Small intestine (tissue), 16 donors: ENCODE measurements around the gene ING1. TPM values are rescaled to one million over a fixed set of nuclear protein-coding genes. Genes with fewer than 3 reads are reported as not detected.
"Not testable (repeated sequence)": the region's sequence is repeated elsewhere in the genome, so short reads cannot be mapped to it uniquely, and the experiment has no call there.

Experiments
- DNase-seq, 2 donors: peaks; one replicate each; pipeline versions ENCODE4 v3.0.0 to v3.0.0-alpha.2; 2013
- FAIRE-seq: peaks from 2 replicates; lab custom pipeline; 2012; peaks lifted over from hg19 to GRCh38; lab: Jason Lieb, UNC
- H3K27ac ChIP-seq, 3 donors: one replicate each; pipeline ENCODE4 v1.5.1; 2013; ENCODE audit warnings: low read length in 2 of 3, mild to moderate bottlenecking in 2 of 3, control low read depth in 1 of 3, inconsistent platforms in 1 of 3, low read depth in 1 of 3, moderate library complexity in 1 of 3
- H3K27me3 ChIP-seq, 3 donors: one replicate each; pipeline ENCODE4 v1.6.1; 2013; ENCODE audit warnings: low read length in 3 of 3, inconsistent platforms in 1 of 3; ENCODE audit not compliant: control insufficient read depth in 3 of 3, insufficient read depth in 3 of 3
- H3K36me3 ChIP-seq, 3 donors: one replicate each; pipeline ENCODE4 v1.6.1; 2013; ENCODE audit warnings: low read length in 3 of 3, inconsistent platforms in 1 of 3, low read depth in 1 of 3, mild to moderate bottlenecking in 1 of 3, moderate library complexity in 1 of 3; ENCODE audit not compliant: control insufficient read depth in 3 of 3, insufficient read depth in 2 of 3
- H3K4me1 ChIP-seq, 3 donors: one replicate each; pipeline ENCODE4 v1.6.1; 2013; ENCODE audit warnings: low read length in 2 of 3, inconsistent platforms in 1 of 3, low read depth in 1 of 3, mild to moderate bottlenecking in 1 of 3, moderate library complexity in 1 of 3; ENCODE audit not compliant: control insufficient read depth in 3 of 3, insufficient read depth in 2 of 3
- H3K4me3 ChIP-seq, 3 donors: one replicate each; pipeline ENCODE4 v1.5.1; 2013; ENCODE audit warnings: low read length in 3 of 3, control low read depth in 1 of 3, inconsistent platforms in 1 of 3, low read depth in 1 of 3, mild to moderate bottlenecking in 1 of 3, moderate library complexity in 1 of 3
- H3K9me3 ChIP-seq, 2 donors: one replicate each; pipeline ENCODE4 v1.6.1; 2013; ENCODE audit warnings: low read depth in 1 of 2, low read length in 1 of 2; ENCODE audit not compliant: control insufficient read depth in 2 of 2, insufficient read depth in 1 of 2
- WGBS, 3 donors: extraction: QIAGEN DNeasy Blood & Tissue Kit; methylation state at CpG; one replicate each; pipeline ENCODE4 v1.1.7; 2013; 5-methylcytosine and 5-hydroxymethylcytosine counted together
- long read RNA-seq, 10 donors: transcript quantifications; one replicate each; lab custom pipeline, GENCODE V29; 2026
- polyA plus RNA-seq, 4 donors: library from polyadenylated mRNA; stranded (reverse) in 3 of 4; unstranded in 1 of 4; fragments of 200-250 nt in 3 of 4; fragments of 120-200 nt in 1 of 4; gene quantifications; one replicate each; pipeline versions ENCODE4 v1.2.1 to v1.2.3, GENCODE V29; 2013
- donor health status: healthy with polysubstance abuse.
- donor health status: control.
- donor health status: control.
- donor health status: Bipolar disorder and iron deficiency.
- donor health status: healthy.

ING1 gene
- polyA plus RNA-seq, result 10 to 100 TPM; 10.8 to 18.6 (median 15.1) TPM
- long read RNA-seq, donor 1, result 0 reads
- long read RNA-seq, donor 2, full-length matches to known transcripts, result 3 of 3 reads
- long read RNA-seq, donor 2, partial matches to known transcripts, result 0 of 3 reads
- long read RNA-seq, donor 2, other reads (novel, unspliced or antisense), result 0 of 3 reads
- long read RNA-seq, donor 3, full-length matches to known transcripts, result 3 of 3 reads
- long read RNA-seq, donor 3, partial matches to known transcripts, result 0 of 3 reads
- long read RNA-seq, donor 3, other reads (novel, unspliced or antisense), result 0 of 3 reads
- long read RNA-seq, donor 4, result 0 reads
- long read RNA-seq, donor 5, full-length matches to known transcripts, result 2 of 2 reads
- long read RNA-seq, donor 5, partial matches to known transcripts, result 0 of 2 reads
- long read RNA-seq, donor 5, other reads (novel, unspliced or antisense), result 0 of 2 reads
- long read RNA-seq, donor 6, full-length matches to known transcripts, result 8 of 8 reads
- long read RNA-seq, donor 6, partial matches to known transcripts, result 0 of 8 reads
- long read RNA-seq, donor 6, other reads (novel, unspliced or antisense), result 0 of 8 reads
- long read RNA-seq, donor 7, result 0 reads
- long read RNA-seq, donor 8, result 0 reads
- long read RNA-seq, donor 9, partial matches to known transcripts, result 0 of 1 reads
- long read RNA-seq, donor 9, other reads (novel, unspliced or antisense), result 0 of 1 reads
- long read RNA-seq, donor 10, full-length matches to known transcripts, result 13 of 13 reads
- long read RNA-seq, donor 10, partial matches to known transcripts, result 0 of 13 reads
- long read RNA-seq, donor 10, other reads (novel, unspliced or antisense), result 0 of 13 reads

GRCh38 chr13:110713642-110713952, at the start of gene ING1:
TSS of gene ING1 (plus strand) at chr13:110713700. CDS start at chr13:110714150, 450 bp downstream.
- H3K4me3 ChIP-seq, result peak within 1 kb of the TSS; percentile 82 to 90 (median 85)
- peak within 1 kb of the TSS; percentile 98 to 100 (median 99) for H3K27ac ChIP-seq
- no peaks in the 10 kb centered on the region for H3K9me3 ChIP-seq
- no peaks in the 10 kb centered on the region for H3K27me3 ChIP-seq
- no peak for DNase-seq
- no peak for FAIRE-seq
- 0 to 1% (median 1%) methylated on average over 15 to 45 of the region's 45 CpGs for WGBS, 3 donors
- peaks cover 0 to 6% (median 6%) of the 10 kb centered on the region in 3 donors for H3K4me1 ChIP-seq
- H3K36me3 ChIP-seq, result no peaks in the 10 kb centered on the region

- Histone ChIP-seq H3K27ac (peak overlapping the region in 1 of 3 donors; percentile 30), H3K4me3 (no peak overlapping the region), H3K27me3 (no peaks in the 10 kb centered on the region), H3K4me1 (no peaks in the 10 kb centered on the region), H3K9me3 (peaks cover 0 to 22% of the 10 kb centered on the region in 2 donors), H3K36me3 (peaks cover 11 to 54% (median 33%) of the 10 kb centered on the region in 3 donors)
- 93 to 98% (median 95%) methylated on average over 7 of the region's 7 CpGs for WGBS, 3 donors
- FAIRE-seq, result no peak
- DNase-seq, result no peak
Observed at GRCh38 chr13:110664041-110664440, 49.5 kb upstream of the ING1 start.

GRCh38 chr13:110664673-110665072, 48.8 kb upstream of the ING1 start:
- DNase-seq, result no peak
- H3K36me3 ChIP-seq, result peaks cover 11 to 58% (median 35%) of the 10 kb centered on the region in 3 donors

GRCh38 chr13:110665491-110666254, 47.8 kb upstream of the ING1 start:
- no peak for DNase-seq
- Histone ChIP-seq H3K4me3 (no peak overlapping the region), H3K9me3 (peaks cover 0 to 24% of the 10 kb centered on the region in 2 donors), H3K36me3 (peaks cover 11 to 64% (median 35%) of the 10 kb centered on the region in 3 donors), H3K27me3 (no peaks in the 10 kb centered on the region), H3K4me1 (no peaks in the 10 kb centered on the region), H3K27ac (peak overlapping the region in 1 of 3 donors; percentile 33)
- FAIRE-seq, result no peak
- 86 to 89% (median 87%) methylated on average over 23 of the region's 23 CpGs for WGBS, 3 donors

More at GRCh38 chr13:110664673-110665072, 48.8 kb upstream of the ING1 start:
- Histone ChIP-seq H3K27ac (no peak overlapping the region), H3K9me3 (peaks cover 0 to 23% of the 10 kb centered on the region in 2 donors), H3K4me1 (no peaks in the 10 kb centered on the region), H3K4me3 (no peak overlapping the region), H3K27me3 (no peaks in the 10 kb centered on the region)
- no peak for FAIRE-seq
- WGBS, 3 donors, result 86 to 96% (median 92%) methylated on average over 11 of the region's 11 CpGs

- no peaks in the 10 kb centered on the region for H3K4me1 ChIP-seq
- 84 to 94% (median 93%) methylated on average over 8 of the region's 8 CpGs for WGBS, 3 donors
- peaks cover 11 to 64% (median 33%) of the 10 kb centered on the region in 3 donors for H3K36me3 ChIP-seq
- no peak overlapping the region for H3K4me3 ChIP-seq
- peaks cover 0 to 23% of the 10 kb centered on the region in 2 donors for H3K9me3 ChIP-seq
- no peak for DNase-seq
- no peaks in the 10 kb centered on the region for H3K27me3 ChIP-seq
- FAIRE-seq, result no peak
- H3K27ac ChIP-seq, result peak overlapping the region in 1 of 3 donors; percentile 33
Observed at GRCh38 chr13:110666255-110666533, 47.3 kb upstream of the ING1 start.

GRCh38 chr13:110669036-110669435, 44.5 kb upstream of the ING1 start:
- DNase-seq, result no peak

GRCh38 chr13:110669814-110670213, 43.7 kb upstream of the ING1 start:
- not testable (repeated sequence) for H3K9me3 ChIP-seq, DNase-seq, H3K4me3 ChIP-seq, FAIRE-seq, H3K27me3 ChIP-seq, H3K4me1 ChIP-seq, H3K27ac ChIP-seq
- peaks cover 2 to 37% (median 20%) of the 10 kb centered on the region in 3 donors for H3K36me3 ChIP-seq
- 95 to 97% (median 96%) methylated on average over 11 of the region's 11 CpGs for WGBS, 3 donors

More at GRCh38 chr13:110669036-110669435, 44.5 kb upstream of the ING1 start:
- 91% methylated on average over 9 of the region's 9 CpGs for WGBS, 3 donors
- no peak for FAIRE-seq
- Histone ChIP-seq H3K4me3 (no peak overlapping the region), H3K27ac (no peak overlapping the region), H3K4me1 (no peaks in the 10 kb centered on the region), H3K27me3 (no peaks in the 10 kb centered on the region), H3K36me3 (peaks cover 2 to 44% (median 23%) of the 10 kb centered on the region in 3 donors), H3K9me3 (peaks cover 0 to 9% of the 10 kb centered on the region in 2 donors)
